HG03457 (cell line): ENCODE results near the gene NEDD4L.
"Not testable (repeated sequence)": the region's sequence is repeated elsewhere in the genome, so short reads cannot be mapped to it uniquely, and the experiment has no call there.

Experiments used
- ATAC-seq: cut with Tn5 transposase; IDR thresholded peaks from one replicate; pipeline ENCODE4 v1.9.1; 2021; ENCODE audit warnings: moderate number of reproducible peaks; ENCODE audit not compliant: unreplicated experiment

Gene NEDD4L

DNA sequence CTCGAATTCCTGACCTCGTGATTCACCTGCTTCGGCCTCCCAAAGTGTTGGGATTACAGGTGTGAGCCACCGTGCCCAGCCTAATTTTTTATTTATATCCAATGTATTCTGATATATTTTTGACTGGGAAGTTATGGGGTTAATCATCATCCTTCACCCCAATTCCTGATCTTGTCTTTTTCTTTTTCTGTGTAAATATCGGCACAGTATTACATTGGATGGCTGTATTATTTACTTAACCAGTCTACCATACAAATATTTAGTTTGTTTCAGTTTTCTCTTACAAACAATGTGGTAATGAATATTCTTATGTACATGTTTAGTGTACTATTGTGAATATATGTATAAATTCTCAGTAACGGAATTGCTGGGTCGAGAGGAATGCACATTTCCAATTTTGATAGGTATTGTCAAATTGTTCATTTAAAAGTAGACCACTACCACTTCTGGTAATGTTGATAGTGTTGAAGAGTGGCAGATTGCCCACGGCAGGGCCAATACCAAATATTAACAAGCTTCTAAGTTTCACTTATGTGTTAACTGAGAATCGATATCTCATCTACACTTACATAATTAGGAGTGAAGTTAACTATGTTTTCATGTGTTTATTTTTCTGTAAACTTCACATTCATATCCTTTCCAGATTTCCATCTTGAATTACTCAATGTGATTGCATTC, 388.2 kb downstream of the NEDD4L start:
- no peak for ATAC-seq

DNA sequence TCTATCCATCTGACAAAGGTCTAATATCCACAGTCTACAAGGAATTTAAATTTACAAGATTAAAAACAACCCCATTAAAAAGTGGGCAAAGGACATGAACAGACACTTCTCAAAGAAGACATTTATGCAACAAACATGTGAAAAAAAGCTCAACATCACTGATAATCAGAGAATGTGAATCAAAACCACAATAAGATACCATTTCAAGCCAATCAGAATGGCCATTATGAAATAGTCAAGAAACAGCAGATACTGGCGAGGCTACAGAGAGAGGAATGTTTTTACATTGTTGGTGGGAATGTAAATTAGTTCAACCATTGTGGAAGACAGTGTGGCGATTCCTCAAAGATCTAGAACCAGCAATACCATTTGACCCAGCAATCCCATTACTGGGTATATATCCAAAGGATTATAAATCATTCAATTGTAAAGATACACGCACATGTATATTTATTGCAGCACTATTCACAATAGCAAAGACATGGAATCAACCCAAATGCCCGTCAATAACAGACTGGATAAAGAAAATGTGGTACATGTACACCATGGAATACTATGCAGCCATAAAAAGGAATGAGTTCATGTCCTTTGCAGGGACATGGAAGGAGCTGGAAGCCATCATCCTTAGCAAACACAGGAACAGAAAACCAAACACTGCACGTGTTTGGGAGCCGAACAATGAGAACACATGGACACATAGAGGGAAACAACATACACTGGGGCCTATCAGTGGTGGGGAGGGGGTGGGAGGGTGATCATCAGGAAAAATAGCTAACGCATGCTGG, 391.4 kb downstream of the NEDD4L start:
- not testable (repeated sequence) for ATAC-seq

DNA sequence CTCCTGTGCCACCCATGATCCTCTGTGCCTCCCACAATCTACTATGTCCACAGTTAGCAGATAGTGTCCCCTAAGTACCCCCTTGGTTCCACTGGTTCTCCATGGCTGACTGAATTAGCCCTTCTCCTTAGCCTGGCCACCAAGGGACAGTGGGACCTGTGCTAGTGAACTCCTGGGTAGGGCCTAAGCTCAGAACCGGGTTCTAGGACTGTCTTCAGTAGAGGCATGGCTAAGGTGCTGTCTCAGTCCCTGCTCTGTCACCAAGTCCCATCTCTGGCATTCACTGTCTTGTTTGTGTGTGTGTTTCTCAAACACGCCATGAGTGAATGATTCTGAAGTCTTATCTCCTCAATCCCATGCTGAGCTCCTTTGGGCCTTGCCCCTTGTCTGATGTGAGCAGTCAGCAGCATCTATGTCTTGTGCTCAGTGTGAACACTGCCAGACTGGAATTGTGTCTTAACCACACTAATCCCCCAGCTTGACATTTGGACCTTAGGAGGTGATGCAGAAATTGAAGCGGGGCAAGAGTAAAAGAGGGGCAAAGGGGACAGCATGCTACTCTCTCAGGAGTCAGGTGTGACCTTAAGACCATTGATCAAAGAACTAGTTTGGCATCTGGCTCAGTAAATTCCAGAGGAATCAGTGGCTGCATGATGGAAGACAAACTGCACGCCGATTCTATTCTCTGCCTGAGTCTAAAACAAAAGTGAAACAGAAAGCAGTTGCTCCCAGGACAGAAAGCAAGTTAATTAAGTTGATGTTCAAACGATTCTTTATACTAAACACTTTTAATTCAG, 394.3 kb downstream of the NEDD4L start:
- no peak for ATAC-seq

DNA sequence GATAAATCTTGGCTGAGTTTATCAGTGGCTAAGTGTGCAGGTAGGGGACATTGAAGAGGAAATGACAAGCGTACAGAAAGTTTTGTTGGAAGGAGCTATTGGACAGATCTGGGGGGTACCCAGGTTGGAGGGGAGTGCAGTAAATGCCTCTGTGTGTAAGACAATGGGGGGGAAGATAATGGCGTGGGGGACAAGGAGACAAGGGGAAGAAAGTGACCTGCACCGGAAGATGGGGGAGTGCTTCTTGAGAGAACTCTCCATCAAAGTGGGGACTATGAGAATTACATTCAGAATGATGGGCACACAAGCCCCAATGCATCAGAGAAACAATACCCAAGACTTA, 394.9 kb downstream of the NEDD4L start:
- ATAC-seq, result no peak

DNA sequence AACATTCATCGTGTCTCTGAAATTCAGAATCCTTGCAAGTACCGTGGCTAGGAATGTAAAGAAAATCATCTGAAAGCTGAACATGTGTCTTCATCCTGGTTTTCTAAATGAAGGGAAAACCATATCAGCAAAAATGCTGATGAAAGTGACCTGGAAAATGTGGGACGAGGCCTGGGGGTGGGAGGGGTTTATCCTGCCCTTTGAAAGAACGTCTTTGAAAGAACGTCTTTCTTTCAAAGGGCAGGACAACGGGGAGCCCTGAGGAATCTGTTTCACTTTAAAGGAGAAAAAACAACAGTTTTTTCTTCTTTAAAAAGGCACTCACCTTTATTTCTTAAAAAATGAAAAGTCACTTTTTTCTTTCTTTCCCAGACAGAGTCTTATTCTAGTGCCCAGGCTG, 399.6 kb downstream of the NEDD4L start:
- ATAC-seq, result no peak

DNA sequence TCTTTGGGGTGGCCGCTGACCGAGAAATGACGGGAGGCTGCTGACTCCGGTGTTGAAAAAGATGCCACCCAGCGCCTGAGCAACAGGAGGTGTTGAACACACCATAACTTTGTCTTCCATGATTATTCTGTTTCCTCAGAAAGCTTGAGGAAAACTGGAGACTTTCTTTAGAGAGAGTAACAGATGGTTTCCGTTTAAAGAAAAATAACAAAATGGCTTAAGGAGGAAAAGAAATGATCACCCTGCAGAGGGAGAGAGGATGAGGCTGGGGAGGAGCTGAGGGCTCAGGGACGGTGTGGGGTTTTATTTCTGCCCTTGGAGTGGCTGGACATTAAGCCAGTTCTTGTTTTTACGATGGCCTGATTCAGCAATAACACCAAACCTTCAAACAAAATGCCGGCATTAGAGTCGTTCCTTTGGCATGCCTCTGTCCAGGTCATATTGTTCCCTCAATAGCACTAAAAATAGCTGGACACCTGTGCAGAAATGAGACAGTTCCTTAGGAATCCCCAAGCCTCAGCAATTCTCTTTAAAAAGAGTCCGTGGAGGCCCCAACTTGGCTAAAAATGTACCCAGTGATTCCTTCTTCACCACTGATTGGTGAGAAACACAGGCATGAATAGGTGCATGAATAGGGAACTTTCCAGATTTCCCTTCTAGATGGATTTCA, 402.5 kb downstream of the NEDD4L start:
- no peak for ATAC-seq

DNA sequence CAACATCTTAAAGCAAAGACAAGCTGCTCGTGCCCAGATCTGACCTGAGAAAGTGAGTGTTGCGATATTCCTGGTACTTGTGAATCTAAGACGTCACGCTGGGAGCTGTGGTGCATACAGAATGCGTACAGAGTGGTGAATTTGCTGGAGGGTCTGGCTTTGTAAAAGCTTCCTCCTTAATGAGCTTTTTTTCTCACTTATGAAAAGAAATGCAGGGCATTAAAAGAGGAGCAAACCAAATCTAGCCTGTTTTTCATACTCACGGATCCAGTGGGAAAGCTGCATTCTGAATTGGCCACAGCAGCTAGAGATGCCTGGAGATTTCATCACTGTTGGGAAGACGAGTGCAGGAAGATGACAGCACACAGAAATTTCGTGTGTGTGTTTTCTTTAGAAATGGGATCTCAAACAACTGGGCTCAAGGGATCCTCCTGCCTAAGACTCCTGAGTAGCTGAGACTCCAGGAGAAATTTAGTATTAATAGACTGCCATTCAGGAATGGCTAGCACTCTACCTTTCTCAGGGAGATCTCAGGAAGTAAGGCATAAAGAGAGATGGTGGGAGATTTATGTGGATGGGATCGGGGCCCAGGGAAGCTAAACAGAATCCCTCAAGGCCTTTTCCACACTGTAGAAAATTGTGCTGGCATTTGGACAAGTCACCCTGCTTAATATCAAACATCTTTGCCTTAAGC, 403.5 kb downstream of the NEDD4L start:
- no peak for ATAC-seq

DNA sequence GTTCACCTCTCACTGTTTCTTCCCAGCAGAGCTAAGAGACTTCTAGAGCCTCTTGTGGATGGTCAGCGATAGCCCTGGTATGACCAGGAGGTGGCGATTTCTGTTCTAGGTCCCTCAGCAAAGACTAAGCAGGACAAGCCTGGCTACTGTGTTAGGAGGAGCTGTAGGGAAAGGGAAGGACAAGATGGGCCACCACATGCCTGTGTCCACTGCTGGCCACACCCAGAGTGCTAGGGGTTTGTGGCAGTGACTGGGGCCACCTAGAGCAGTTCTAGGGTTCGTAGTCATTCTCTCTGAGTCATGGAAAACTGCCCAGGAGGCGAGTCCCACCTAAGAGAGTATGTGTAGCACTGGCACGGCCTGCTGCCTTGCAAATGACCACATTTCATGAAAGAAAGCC, 405.4 kb downstream of the NEDD4L start:
- ATAC-seq, result no peak
